ENCODE results near the gene BABAM1. TPM values are rescaled to one million over a fixed set of nuclear protein-coding genes. Genes with fewer than 3 reads are reported as not detected.
A peak's percentile ranks its signal among the peaks of the same experiment; 100 is the strongest.

BABAM1 gene
- total and polyA plus RNA-seq, 7 donors, result 71.4 to 101 (median 90.0) TPM

GRCh38 chr19:17323300-17323963, 56.2 kb downstream of the BABAM1 start:
- peaks cover 0 to 8% (median 0%) of the 10 kb centered on the region in 3 donors for H3K27me3 ChIP-seq
- peaks cover 9 to 44% (median 21%) of the 10 kb centered on the region in 4 donors for H3K36me3 ChIP-seq
- no peak for DNase-seq
- peak overlapping the region in 1 of 4 donors; percentile 28 for H3K4me3 ChIP-seq
- 30 to 57% methylated on average over 56 of the region's 56 CpGs for WGBS, 2 donors
- intact Hi-C loops (cut with DNase I), result no loop called here
- TF ChIP-seq POLR2AphosphoS5 (IDR thresholded peaks at IDR 0.05) (no peak), EP300 (IDR thresholded peaks at IDR 0.05) (no peak), CTCF (IDR thresholded peaks at IDR 0.05) (no peak), POLR2A (IDR thresholded peaks at IDR 0.05) (no peak)
- H3K9me3 ChIP-seq, result no peaks in the 10 kb centered on the region
- no peak overlapping the region for H3K27ac ChIP-seq
- H3K4me1 ChIP-seq, result peaks cover 0 to 11% (median 8%) of the 10 kb centered on the region in 4 donors

GRCh38 chr19:17323964-17324332, 56.7 kb downstream of the BABAM1 start:
- no peak for DNase-seq
- intact Hi-C loops (cut with DNase I), result no loop called here
- Histone ChIP-seq H3K9me3 (no peaks in the 10 kb centered on the region), H3K36me3 (peaks cover 9 to 38% (median 19%) of the 10 kb centered on the region in 4 donors), H3K4me3 (peak overlapping the region in 1 of 4 donors; percentile 28), H3K27me3 (peaks cover 4 to 14% (median 5%) of the 10 kb centered on the region in 3 donors), H3K27ac (no peak overlapping the region), H3K4me1 (peaks cover 0 to 16% (median 14%) of the 10 kb centered on the region in 4 donors)
- TF ChIP-seq POLR2A (IDR thresholded peaks at IDR 0.05), result no peak
- TF ChIP-seq EP300 (IDR thresholded peaks at IDR 0.05), result no peak
- no peak for TF ChIP-seq CTCF (IDR thresholded peaks at IDR 0.05)
- TF ChIP-seq POLR2AphosphoS5 (IDR thresholded peaks at IDR 0.05), result no peak
- 30 to 44% methylated on average over 7 of the region's 7 CpGs for WGBS, 2 donors

- no peaks in the 10 kb centered on the region for H3K9me3 ChIP-seq
- no peak for DNase-seq
- peaks cover 0 to 22% (median 19%) of the 10 kb centered on the region in 4 donors for H3K4me1 ChIP-seq
- no peak overlapping the region for H3K27ac ChIP-seq
- no peak overlapping the region for H3K4me3 ChIP-seq
- intact Hi-C loops (cut with DNase I), result no loop called here
- H3K27me3 ChIP-seq, result peaks cover 5 to 19% (median 11%) of the 10 kb centered on the region in 3 donors
- H3K36me3 ChIP-seq, result peaks cover 9 to 33% (median 14%) of the 10 kb centered on the region in 4 donors
- WGBS, 2 donors, result 93% methylated on average over 28 of the region's 28 CpGs
- TF ChIP-seq EP300 (IDR thresholded peaks at IDR 0.05) (no peak), POLR2AphosphoS5 (IDR thresholded peaks at IDR 0.05) (no peak), CTCF (IDR thresholded peaks at IDR 0.05) (no peak), POLR2A (IDR thresholded peaks at IDR 0.05) (no peak)
Observed at GRCh38 chr19:17324357-17325114, 57.3 kb downstream of the BABAM1 start.

- Histone ChIP-seq H3K27me3 (peaks cover 5 to 25% (median 15%) of the 10 kb centered on the region in 3 donors), H3K4me3 (no peak overlapping the region), H3K36me3 (peaks cover 6 to 27% (median 8%) of the 10 kb centered on the region in 4 donors), H3K4me1 (peaks cover 0 to 22% (median 19%) of the 10 kb centered on the region in 4 donors), H3K9me3 (no peaks in the 10 kb centered on the region), H3K27ac (no peak overlapping the region)
- intact Hi-C loops (cut with DNase I), result no loop called here
- 97% methylated on average over 20 of the region's 20 CpGs for WGBS, 2 donors
- TF ChIP-seq CTCF (IDR thresholded peaks at IDR 0.05) (no peak), POLR2A (IDR thresholded peaks at IDR 0.05) (no peak), EP300 (IDR thresholded peaks at IDR 0.05) (no peak), POLR2AphosphoS5 (IDR thresholded peaks at IDR 0.05) (no peak)
- DNase-seq, result no peak
Observed at GRCh38 chr19:17325133-17325532, 57.9 kb downstream of the BABAM1 start.
